ENCODE data around the gene KDELR3. TPM values are rescaled to one million over a fixed set of nuclear protein-coding genes. Genes with fewer than 3 reads are reported as not detected.

KDELR3 gene
- total RNA-seq, 1 experiment from 2014 or later: 15.5 TPM

DNA sequence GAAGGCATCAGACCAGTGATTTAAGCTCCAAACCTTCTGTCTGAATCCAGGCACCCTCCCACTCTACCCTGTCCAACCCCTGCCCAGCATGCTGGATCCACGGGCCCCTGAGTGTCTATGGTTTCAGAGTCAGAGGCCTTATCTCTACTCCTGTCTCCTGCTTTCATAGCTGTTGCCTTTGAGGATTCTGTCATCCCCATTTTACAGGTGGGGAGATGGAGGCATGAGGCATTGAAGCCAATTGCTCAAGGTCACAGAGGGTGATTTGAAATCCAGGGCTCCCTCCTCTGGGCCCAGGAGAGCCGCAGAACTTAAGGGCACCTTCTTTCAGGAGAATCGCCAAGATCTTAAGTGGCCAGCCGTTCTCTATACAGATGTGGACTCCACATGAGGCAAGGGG lies 16.0 kb upstream of the KDELR3 start:
- no peak for DNase-seq
- Histone ChIP-seq H4K20me1 (ENCODE audit: insufficient read depth) (no peaks in the 10 kb centered on the region; the same call in 1 of the 2 replicates), H3K4me2 (no peak overlapping the region), H3K27me3 (ENCODE audit: insufficient read depth, low read depth) (peaks cover 61% of the 10 kb centered on the region), H3K4me3 (no peak overlapping the region), H3F3A (ENCODE audit: insufficient read depth, low read depth) (no peaks in the 10 kb centered on the region; the same call in 1 of the 2 replicates), H3K9me3 (ENCODE audit: insufficient read depth, low read depth) (no peaks in the 10 kb centered on the region), H3K27ac (no peak overlapping the region), H3K4me1 (replicated peaks; ENCODE audit: insufficient read depth) (no peaks in the 10 kb centered on the region), H2AFZ (no peak overlapping the region), H3K36me3 (ENCODE audit: low read depth) (no peaks in the 10 kb centered on the region), H3K9me2 (ENCODE audit: insufficient read depth) (no peaks in the 10 kb centered on the region), H3K79me2 (ENCODE audit: low read depth) (no peaks in the 10 kb centered on the region)
- no peak for TF ChIP-seq EZH2 (IDR thresholded peaks at IDR 0.05; ENCODE audit: low read depth)
- TF ChIP-seq, protein P1, sequence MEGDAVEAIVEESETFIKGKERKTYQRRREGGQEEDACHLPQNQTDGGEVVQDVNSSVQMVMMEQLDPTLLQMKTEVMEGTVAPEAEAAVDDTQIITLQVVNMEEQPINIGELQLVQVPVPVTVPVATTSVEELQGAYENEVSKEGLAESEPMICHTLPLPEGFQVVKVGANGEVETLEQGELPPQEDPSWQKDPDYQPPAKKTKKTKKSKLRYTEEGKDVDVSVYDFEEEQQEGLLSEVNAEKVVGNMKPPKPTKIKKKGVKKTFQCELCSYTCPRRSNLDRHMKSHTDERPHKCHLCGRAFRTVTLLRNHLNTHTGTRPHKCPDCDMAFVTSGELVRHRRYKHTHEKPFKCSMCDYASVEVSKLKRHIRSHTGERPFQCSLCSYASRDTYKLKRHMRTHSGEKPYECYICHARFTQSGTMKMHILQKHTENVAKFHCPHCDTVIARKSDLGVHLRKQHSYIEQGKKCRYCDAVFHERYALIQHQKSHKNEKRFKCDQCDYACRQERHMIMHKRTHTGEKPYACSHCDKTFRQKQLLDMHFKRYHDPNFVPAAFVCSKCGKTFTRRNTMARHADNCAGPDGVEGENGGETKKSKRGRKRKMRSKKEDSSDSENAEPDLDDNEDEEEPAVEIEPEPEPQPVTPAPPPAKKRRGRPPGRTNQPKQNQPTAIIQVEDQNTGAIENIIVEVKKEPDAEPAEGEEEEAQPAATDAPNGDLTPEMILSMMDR (conservative IDR thresholded peaks at IDR 0.05): no peak
- intact Hi-C loops (cut with micrococcal nuclease; ENCODE audit: unreplicated experiment): no loop called here
- CTCF ChIA-PET: no interaction called here
- no TSS peak for BruUV-seq (replicated peaks)
- POLR2A ChIA-PET (ENCODE audit: unreplicated experiment): no interaction called here

DNA sequence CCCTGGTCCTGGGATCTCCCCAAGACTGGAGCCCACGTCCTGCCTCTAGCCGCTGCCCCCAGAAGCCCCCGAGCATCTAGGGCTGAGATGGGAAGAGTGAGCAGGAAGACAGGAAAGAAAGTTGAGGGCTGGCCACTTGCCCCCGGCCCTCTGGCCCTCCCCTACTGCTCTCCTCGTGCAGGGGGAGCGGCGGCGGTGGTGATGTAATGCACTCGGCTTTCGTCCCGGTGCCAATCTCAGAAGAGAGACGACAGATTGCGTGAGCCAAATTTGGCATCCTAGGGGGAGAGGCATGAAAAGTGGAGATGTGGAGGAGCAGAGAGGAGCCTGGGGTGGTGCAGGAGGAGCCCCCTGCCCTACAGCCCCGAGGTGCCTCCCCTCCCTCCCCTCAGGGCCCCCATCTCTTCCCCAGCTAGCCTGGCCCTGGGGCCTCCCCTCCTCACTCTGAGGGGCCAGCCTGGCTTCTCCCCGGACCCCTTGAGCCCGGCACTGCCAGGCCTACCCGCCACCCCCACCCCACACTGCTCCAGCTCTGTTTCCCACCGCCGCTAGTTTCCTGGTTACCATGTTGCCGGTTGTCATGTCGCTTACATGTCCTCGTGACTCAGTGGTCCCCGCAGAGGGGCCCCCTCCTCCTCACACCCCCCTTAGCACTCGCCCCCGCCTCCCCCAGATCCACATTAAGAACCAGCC lies 15.4 kb upstream of the KDELR3 start:
- intact Hi-C loops (cut with micrococcal nuclease; ENCODE audit: unreplicated experiment): no loop called here
- no peaks in the 10 kb centered on the region; the same call in 1 of the 2 replicates for H3F3A ChIP-seq (ENCODE audit: insufficient read depth, low read depth)
- no peaks in the 10 kb centered on the region; the same call in 1 of the 2 replicates for H4K20me1 ChIP-seq (ENCODE audit: insufficient read depth)
- H3K27me3 ChIP-seq (ENCODE audit: insufficient read depth, low read depth): peaks cover 67% of the 10 kb centered on the region
- H3K4me3 ChIP-seq: no peak overlapping the region
- no peak overlapping the region for H3K4me2 ChIP-seq
- H3K27ac ChIP-seq: no peak overlapping the region
- H3K79me2 ChIP-seq (ENCODE audit: low read depth): no peaks in the 10 kb centered on the region
- no peaks in the 10 kb centered on the region for H3K9me3 ChIP-seq (ENCODE audit: insufficient read depth, low read depth)
- no peak for TF ChIP-seq EZH2 (IDR thresholded peaks at IDR 0.05; ENCODE audit: low read depth)
- TF ChIP-seq, protein P1 (conservative IDR thresholded peaks at IDR 0.05): no peak
- no peaks in the 10 kb centered on the region for H3K36me3 ChIP-seq (ENCODE audit: low read depth)
- ChIA-PET POLR2A (ENCODE audit: unreplicated experiment) (no interaction called here), CTCF (interaction anchor here (0.6 kb wide), 1 partner anchor 154 kb away, joined by 7 read pairs; no protein-coding TSS in a partner anchor)
- no peaks in the 10 kb centered on the region for H3K4me1 ChIP-seq (replicated peaks; ENCODE audit: insufficient read depth)
- no peaks in the 10 kb centered on the region for H3K9me2 ChIP-seq (ENCODE audit: insufficient read depth)
- no peak overlapping the region for H2AFZ ChIP-seq
- DNase-seq: no peak
- no TSS peak for BruUV-seq (replicated peaks)

DNA sequence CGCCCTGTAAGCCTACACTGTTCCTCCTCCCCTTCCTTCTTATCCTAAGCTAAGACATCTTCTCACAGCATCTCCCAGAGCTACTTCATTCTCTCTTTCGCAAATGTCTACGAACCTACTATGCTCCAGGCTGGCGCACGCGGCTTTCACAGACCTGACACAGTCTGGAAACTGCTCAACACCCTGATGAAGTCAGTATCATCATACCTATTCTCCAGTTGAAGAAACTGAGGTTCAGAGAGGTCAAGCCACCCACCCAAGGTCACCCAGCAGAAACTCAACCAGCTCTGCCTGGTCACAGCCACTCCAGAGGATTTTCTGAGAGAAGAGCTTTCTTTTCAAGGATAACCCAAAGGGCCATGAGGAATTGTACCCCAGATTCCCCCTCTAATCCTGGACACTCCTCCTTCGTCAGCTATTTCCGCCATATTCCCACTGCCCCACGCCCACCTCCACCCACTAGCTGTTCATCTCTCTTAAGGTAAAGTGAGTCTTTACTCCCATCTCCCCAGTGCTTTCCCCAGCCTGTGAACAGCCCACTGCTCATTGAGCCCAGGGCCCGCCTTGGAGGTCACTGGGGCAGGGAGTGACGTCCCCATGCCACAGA lies 14.7 kb upstream of the KDELR3 start:
- CTCF ChIA-PET: interaction anchor here (0.6 kb wide), 1 partner anchor 155 kb away, joined by 7 read pairs; no protein-coding TSS in a partner anchor
- Histone ChIP-seq H3K9me3 (ENCODE audit: insufficient read depth, low read depth) (no peaks in the 10 kb centered on the region), H3K79me2 (ENCODE audit: low read depth) (no peaks in the 10 kb centered on the region), H3K27ac (no peak overlapping the region), H3K9me2 (ENCODE audit: insufficient read depth) (no peaks in the 10 kb centered on the region), H4K20me1 (ENCODE audit: insufficient read depth) (no peaks in the 10 kb centered on the region; the same call in 1 of the 2 replicates), H3K36me3 (ENCODE audit: low read depth) (no peaks in the 10 kb centered on the region), H3K27me3 (ENCODE audit: insufficient read depth, low read depth) (peaks cover 72% of the 10 kb centered on the region), H2AFZ (no peak overlapping the region), H3F3A (ENCODE audit: insufficient read depth, low read depth) (no peaks in the 10 kb centered on the region; the same call in 1 of the 2 replicates), H3K4me3 (no peak overlapping the region), H3K4me2 (no peak overlapping the region), H3K4me1 (replicated peaks; ENCODE audit: insufficient read depth) (no peaks in the 10 kb centered on the region)
- intact Hi-C loops (cut with micrococcal nuclease; ENCODE audit: unreplicated experiment): no loop called here
- no TSS peak for BruUV-seq (replicated peaks)
- no peak for DNase-seq
- TF ChIP-seq EZH2 (IDR thresholded peaks at IDR 0.05; ENCODE audit: low read depth): no peak
- TF ChIP-seq, protein P1 (conservative IDR thresholded peaks at IDR 0.05): no peak
- POLR2A ChIA-PET (ENCODE audit: unreplicated experiment): no interaction called here

All from PC-9 (cell line).